HTR-8/SVneo (cell line): ENCODE measurements around the gene C11orf68.

Experiments
- DNase-seq: peaks from one replicate; pipeline ENCODE4 v3.0.0; 2011; ENCODE audit warnings: low spot score, mixed read lengths; ENCODE audit not compliant: insufficient read length
- FAIRE-seq: peaks from 2 replicates; lab custom pipeline; 2011; peaks lifted over from hg19 to GRCh38; lab: Jason Lieb, UNC

C11orf68 gene

DNA sequence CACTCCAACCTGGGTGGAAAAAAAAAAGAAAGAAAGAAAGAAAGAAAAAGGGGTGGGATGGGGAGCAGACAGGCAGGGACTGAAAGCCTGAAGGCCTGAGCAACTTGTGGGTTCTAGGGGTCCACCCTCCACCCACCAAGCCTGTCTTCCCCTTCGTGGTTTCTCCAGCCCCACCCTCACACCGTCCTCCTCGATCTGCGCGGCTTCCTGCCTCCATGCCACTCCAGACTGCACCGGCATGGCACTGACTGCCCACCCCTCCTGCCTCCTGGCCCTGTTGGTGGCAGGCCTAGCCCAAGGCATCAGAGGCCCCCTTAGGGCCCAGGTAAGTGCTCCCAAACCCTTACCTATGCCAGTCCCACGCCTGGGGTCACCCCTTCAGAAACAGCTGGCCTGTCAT is 39.2 kb downstream of the C11orf68 start, which contains the start of gene CTSW:
TSS of gene CTSW (plus strand) at position 221 of the 400 bp plus-strand sequence. CDS start at position 239, 18 bp downstream.
- no peak for DNase-seq
- no peak for FAIRE-seq

DNA sequence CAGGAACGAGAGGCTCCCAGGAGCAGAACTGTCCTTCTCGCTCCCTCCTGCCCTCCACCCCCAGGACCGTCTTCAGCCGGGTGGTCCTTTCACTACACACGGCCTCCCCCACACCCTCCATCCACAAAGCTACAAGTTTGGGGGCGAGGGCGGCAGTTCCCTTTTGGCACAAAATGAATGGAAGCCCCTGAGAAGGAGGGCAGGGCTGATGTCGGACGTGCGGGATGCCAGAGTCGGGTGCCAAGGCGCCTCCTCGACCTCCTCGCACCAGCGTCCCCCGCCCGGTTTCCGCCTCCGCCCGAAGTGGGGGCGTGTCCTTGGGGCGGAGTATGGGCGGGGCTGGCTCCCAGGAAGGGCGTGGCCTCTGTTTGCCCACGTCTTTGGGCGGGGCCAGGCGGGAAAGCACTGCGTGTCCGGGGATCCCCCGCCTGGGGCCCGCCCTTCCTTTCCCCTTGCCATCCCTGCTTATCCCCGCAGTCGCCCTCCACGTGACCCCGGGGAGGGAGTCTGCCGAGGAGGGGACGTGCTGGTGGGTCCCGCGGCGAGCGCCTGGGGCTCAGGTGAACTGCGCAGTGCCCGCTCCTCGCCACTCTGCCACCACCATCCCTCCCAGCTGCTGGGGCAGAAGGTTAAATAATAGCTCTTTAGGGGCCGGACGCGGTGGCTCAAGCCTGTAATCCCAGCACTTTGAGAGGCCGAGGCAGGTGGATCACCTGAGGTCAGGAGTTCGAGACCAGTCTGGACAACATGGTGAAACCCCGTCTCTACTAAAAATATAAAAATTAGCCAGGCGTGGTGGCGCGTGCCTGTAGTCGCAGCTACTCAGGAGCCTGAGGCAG is 45.3 kb downstream of the C11orf68 start:
- DNase-seq (peak; percentile 97), FAIRE-seq (peak; percentile 100)

GRCh38 chr11:65872586-65873317 is 46.1 kb downstream of the C11orf68 start, which contains the start of gene EFEMP2:
Gene EFEMP2, minus strand, starts transcription at chr11:65872800. Its CDS starts 446 bp downstream, at chr11:65872354.
- no peak for FAIRE-seq
- no peak for DNase-seq

- DNase-seq (no peak), FAIRE-seq (peak; percentile 87)
Observed at GRCh38 chr11:65871811-65872548, 46.9 kb downstream of the C11orf68 start.

DNA sequence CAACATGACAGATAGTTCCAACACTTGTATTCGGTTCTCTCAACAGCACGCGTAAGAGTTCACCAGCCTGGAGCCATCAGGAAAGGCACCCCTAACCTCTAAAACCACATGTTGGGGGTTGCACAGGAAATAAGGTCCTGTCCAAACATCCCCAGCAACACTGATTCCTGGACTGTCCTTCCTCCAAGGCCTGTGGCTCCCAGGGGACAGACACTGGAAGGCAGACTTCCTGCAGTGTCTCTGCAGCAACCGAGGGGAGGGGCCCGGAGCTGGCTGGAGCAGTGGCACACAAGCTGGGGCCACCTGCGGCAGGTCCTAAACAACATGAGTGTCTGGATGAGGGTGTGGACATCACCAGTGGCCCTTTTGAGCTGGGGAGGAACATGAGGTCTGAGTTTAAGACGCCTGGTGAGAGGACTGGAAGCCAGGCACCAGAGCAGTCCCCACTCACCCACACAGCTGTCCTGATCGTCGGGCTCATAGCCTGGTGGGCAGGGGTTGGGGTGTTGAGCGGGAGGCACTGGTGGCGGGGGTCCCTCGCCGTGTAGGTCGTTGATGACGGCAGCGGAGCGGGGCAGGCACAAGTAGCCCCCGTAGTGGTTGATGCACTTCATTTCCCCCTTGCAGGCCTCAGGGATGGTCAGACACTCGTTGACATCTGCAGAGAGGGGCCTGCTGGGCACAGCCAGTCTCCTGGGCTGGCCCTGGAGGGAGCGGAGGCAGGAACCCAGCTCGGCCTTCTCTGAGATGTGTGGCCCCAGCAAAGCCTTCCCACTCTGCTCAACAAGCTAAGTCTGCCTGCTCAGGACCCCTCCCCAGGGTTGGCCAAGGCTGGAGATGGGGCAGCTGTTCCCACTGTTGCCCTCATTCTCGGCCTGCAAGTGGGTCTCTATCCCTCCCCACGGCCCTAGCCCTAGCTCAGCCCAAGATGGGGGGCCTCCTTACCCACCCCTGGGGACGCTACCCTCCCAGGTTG is 47.9 kb downstream of the C11orf68 start:
- FAIRE-seq (peak; percentile 49), DNase-seq (no peak)

GRCh38 chr11:65870307-65870658 is 48.6 kb downstream of the C11orf68 start:
- FAIRE-seq (peak; percentile 94), DNase-seq (no peak)

- no peak for DNase-seq
- FAIRE-seq: no peak
Observed at GRCh38 chr11:65869643-65870306, 49.1 kb downstream of the C11orf68 start.

- DNase-seq (no peak), FAIRE-seq (no peak)
Observed at GRCh38 chr11:65868907-65869306, 50.0 kb downstream of the C11orf68 start.

- DNase-seq (no peak), FAIRE-seq (peak; percentile 75)
Observed at GRCh38 chr11:65868076-65868667, 50.7 kb downstream of the C11orf68 start.

GRCh38 chr11:65867284-65868071 is 51.4 kb downstream of the C11orf68 start:
- FAIRE-seq (peak; percentile 36), DNase-seq (no peak)
